Measurements from ENCODE around the gene SULT6B1.
A peak's percentile ranks its signal among the peaks of the same experiment; 100 is the strongest.

Gene SULT6B1

GRCh38 chr2:37230581-37230980 lies 42.1 kb upstream of the SULT6B1 start:
- no peaks in the 10 kb centered on the region for H3K9me3 ChIP-seq (ENCODE audit: control insufficient read depth, insufficient read depth, low read depth, low read length)
- CTCF ChIA-PET = no interaction called here
- peaks cover 5% of the 10 kb centered on the region; the same call in 1 of the 2 replicates for H3K4me1 ChIP-seq (ENCODE audit: control insufficient read depth, insufficient read depth, low read length)
- H3K36me3 ChIP-seq (ENCODE audit: control insufficient read depth in 2 of 2, insufficient read depth in 1 of 2, low read length in 2 of 2) = peaks cover 29 to 36% of the 10 kb centered on the region in 2 experiments
- peak; percentile 67 for TF ChIP-seq ZNF664 (tag by site-specific recombination; IDR thresholded peaks at IDR 0.05)
- TF ChIP-seq ZNF335 (tag by site-specific recombination; conservative IDR thresholded peaks at IDR 0.05) = 0 out of 2 replicates have a peak, but pooled peaks have one; percentile 15
- no peak for TF ChIP-seq ZIC2 (tag by site-specific recombination; IDR thresholded peaks at IDR 0.05)
- TF ChIP-seq ZNF600 (tag by site-specific recombination; IDR thresholded peaks at IDR 0.05) = no peak
- TF ChIP-seq TSHZ1 (tag by site-specific recombination; IDR thresholded peaks at IDR 0.05; ENCODE audit: borderline replicate concordance) = no peak
- TF ChIP-seq ZNF341 (tag by site-specific recombination; IDR thresholded peaks at IDR 0.05; ENCODE audit: low read depth) = peak; percentile 55; the same call in 1 of the 2 replicates
- TF ChIP-seq ZBTB17 (tag by site-specific recombination; IDR thresholded peaks at IDR 0.05) = peak; percentile 83
- POLR2A ChIA-PET = no interaction called here
- peak overlapping the region; percentile 76 for H3K4me3 ChIP-seq (ENCODE audit: low read depth, low read length)
- peak overlapping the region; percentile 79; the same call in 1 of the 2 replicates for H3K27ac ChIP-seq (ENCODE audit: extremely low read depth, low read depth, low read length)

GRCh38 chr2:37228788-37229187 lies 40.3 kb upstream of the SULT6B1 start:
- H3K36me3 ChIP-seq (ENCODE audit: control insufficient read depth in 2 of 2, insufficient read depth in 1 of 2, low read length in 2 of 2) = peaks cover 24 to 40% of the 10 kb centered on the region in 2 experiments; a peak in 2 of 3 replicates
- POLR2A ChIA-PET = no interaction called here
- TF ChIP-seq TRIM28 (IDR thresholded peaks at IDR 0.05; ENCODE audit: borderline replicate concordance, low read length) (no peak), ZNF777 (tag by site-specific recombination; IDR thresholded peaks at IDR 0.05; ENCODE audit: borderline replicate concordance) (no peak), YY2 (tag by site-specific recombination; IDR thresholded peaks at IDR 0.05) (no peak), PRDM6 (tag by site-specific recombination; IDR thresholded peaks at IDR 0.05) (no peak), ZNF155 (tag by site-specific recombination; IDR thresholded peaks at IDR 0.05) (no peak), SCRT2 (tag by site-specific recombination; IDR thresholded peaks at IDR 0.05) (no peak), ZNF555 (tag by site-specific recombination; conservative IDR thresholded peaks at IDR 0.05) (no peak), ZNF146 (tag by site-specific recombination; IDR thresholded peaks at IDR 0.05) (no peak), ZNF692 (tag by site-specific recombination; IDR thresholded peaks at IDR 0.05) (no peak), ZNF394 (tag by site-specific recombination; IDR thresholded peaks at IDR 0.05; ENCODE audit: borderline replicate concordance) (no peak), BCL11A (tag by site-specific recombination; IDR thresholded peaks at IDR 0.05; ENCODE audit: low read depth) (no peak), ZNF501 (tag by site-specific recombination; IDR thresholded peaks at IDR 0.05) (no peak), GLI4 (tag by site-specific recombination; IDR thresholded peaks at IDR 0.05) (no peak), ZNF211 (tag by site-specific recombination; IDR thresholded peaks at IDR 0.05; ENCODE audit: low read depth) (no peak), ZNF621 (tag by site-specific recombination; IDR thresholded peaks at IDR 0.05) (no peak), ZFP69B (tag by site-specific recombination; IDR thresholded peaks at IDR 0.05) (no peak), ZNF544 (tag by site-specific recombination; IDR thresholded peaks at IDR 0.05) (no peak)
- CTCF ChIA-PET = no interaction called here
- H3K27ac ChIP-seq (ENCODE audit: extremely low read depth, low read depth, low read length) = no peak overlapping the region
- H3K4me1 ChIP-seq (ENCODE audit: control insufficient read depth, insufficient read depth, low read length) = peaks cover 5% of the 10 kb centered on the region; the same call in 1 of the 2 replicates
- no peak overlapping the region for H3K4me3 ChIP-seq (ENCODE audit: low read depth, low read length)
- no peaks in the 10 kb centered on the region for H3K9me3 ChIP-seq (ENCODE audit: control insufficient read depth, insufficient read depth, low read depth, low read length)

Data from HEK293 (cell line).